IMR-90 (cell line): ENCODE results near the gene STRIP2. TPM values are rescaled to one million over a fixed set of nuclear protein-coding genes. Genes with fewer than 3 reads are reported as not detected.

ENCODE experiments used
- ATAC-seq: fragments of 200-7000 bp; cut with Tn5 transposase; 2 replicates; pipeline ENCODE4 v1.9.1; 2020; ENCODE audit warnings: low read depth, mild to moderate bottlenecking, moderate library complexity
- BruUV-seq: library from RNA; stranded (reverse); fragments of 400-500 nt; replicated peaks from 2 replicates; lab custom pipeline; 2021; lab: Mats Ljungman, UMichigan
- CTCF ChIA-PET: fragments of 300-600 bp; formaldehyde crosslinking; extraction: SDS; loops from one replicate; lab custom pipeline; 2021; ENCODE audit warnings: antibody characterized with exemption; lab: Yijun Ruan, JAX
- POLR2A ChIA-PET: fragments of 300-600 bp; sonication (Branson Sonifier 250); formaldehyde crosslinking; loops from one replicate; lab custom pipeline; 2022; ENCODE audit warnings: antibody characterized with exemption; ENCODE audit not compliant: unreplicated experiment; lab: Charles Lee
- DNase-seq: peaks from one replicate; pipeline ENCODE4 v3.0.0; 2013
- H2AFZ ChIP-seq: replicated peaks from 2 replicates; pipeline ENCODE3; 2013; ENCODE audit warnings: low read length, mild to moderate bottlenecking; ENCODE audit not compliant: poor library complexity
- H2AK5ac ChIP-seq: 2 replicates; pipeline ENCODE4 v1.6.1; 2013; ENCODE audit warnings: low read depth, low read length, inconsistent platforms
- H2AK9ac ChIP-seq: replicated peaks from 2 replicates; pipeline ENCODE3; 2013; ENCODE audit warnings: mild to moderate bottlenecking, low read depth, low read length, moderate library complexity; ENCODE audit not compliant: poor library complexity
- H2BK120ac ChIP-seq: 2 replicates; pipeline ENCODE4 v1.6.1; 2013; ENCODE audit warnings: low read depth, low read length, inconsistent platforms
- H2BK15ac ChIP-seq: 3 replicates; pipeline ENCODE4 v1.6.1; 2013; ENCODE audit warnings: low read depth, low read length, inconsistent platforms
- H2BK20ac ChIP-seq: 2 replicates; pipeline ENCODE4 v1.6.1; 2013; ENCODE audit warnings: low read depth, mild to moderate bottlenecking, inconsistent platforms, low read length, moderate library complexity
- H2BK5ac ChIP-seq: 2 replicates; pipeline ENCODE4 v1.6.1; 2013; ENCODE audit warnings: mild to moderate bottlenecking, low read depth, low read length, inconsistent platforms; ENCODE audit not compliant: poor library complexity, severe bottlenecking
- H3K14ac ChIP-seq: replicated peaks from 2 replicates; pipeline ENCODE4 v1.6.1; 2013; ENCODE audit warnings: low read depth, low read length, inconsistent platforms
- H3K18ac ChIP-seq: 2 replicates; pipeline ENCODE4 v1.6.1; 2013; ENCODE audit warnings: low read depth, low read length, control low read depth
- H3K23ac ChIP-seq: 2 replicates; pipeline ENCODE4 v1.6.1; 2013; ENCODE audit warnings: low read depth, low read length, inconsistent platforms
- H3K27ac ChIP-seq: 2 replicates; pipeline ENCODE4 v1.5.1; 2013; ENCODE audit warnings: mild to moderate bottlenecking, control low read depth, low read length; ENCODE audit not compliant: insufficient read depth
- H3K27me3 ChIP-seq: 2 replicates; pipeline ENCODE4 v1.6.1; 2013; ENCODE audit warnings: low read length; ENCODE audit not compliant: control insufficient read depth, insufficient read depth
- H3K36me3 ChIP-seq: 2 replicates; pipeline ENCODE4 v1.6.1; 2013; ENCODE audit warnings: low read length, mixed read lengths; ENCODE audit not compliant: control insufficient read depth, insufficient read depth
- H3K4ac ChIP-seq: 2 replicates; pipeline ENCODE4 v1.6.1; 2013; ENCODE audit warnings: low read depth, low read length, inconsistent platforms
- H3K4me1 ChIP-seq: 2 replicates; pipeline ENCODE4 v1.6.1; 2013; ENCODE audit warnings: low read length, mixed read lengths; ENCODE audit not compliant: control insufficient read depth, insufficient read depth
- H3K4me2 ChIP-seq: 2 replicates; pipeline ENCODE4 v1.6.1; 2013; ENCODE audit warnings: low read depth, mild to moderate bottlenecking, control low read depth, low read length, moderate library complexity
- H3K4me3 ChIP-seq: 2 replicates; pipeline ENCODE4 v1.5.1; 2013; ENCODE audit warnings: low read depth, mild to moderate bottlenecking, control low read depth, low read length, moderate library complexity; ENCODE audit not compliant: insufficient read depth
- H3K56ac ChIP-seq: 2 replicates; pipeline ENCODE4 v1.6.1; 2013; ENCODE audit warnings: low read length, inconsistent platforms; ENCODE audit not compliant: insufficient read depth; ENCODE audit errors: extremely low read depth
- H3K79me1 ChIP-seq, 2 experiments: 2 replicates each; pipeline ENCODE4 v1.6.1; 2013; ENCODE audit warnings: low read length in 2 of 2, inconsistent platforms in 1 of 2, low read depth in 1 of 2
- H3K9ac ChIP-seq: 2 replicates; pipeline ENCODE4 v1.6.1; 2013; ENCODE audit warnings: low read depth, low read length, control low read depth
- H3K9me1 ChIP-seq: 2 replicates; pipeline ENCODE4 v1.6.1; 2013; ENCODE audit warnings: low read length, inconsistent platforms; ENCODE audit not compliant: insufficient read depth
- H3K9me3 ChIP-seq: 2 replicates; pipeline ENCODE4 v1.6.1; 2013; ENCODE audit warnings: low read length; ENCODE audit not compliant: control insufficient read depth, insufficient read depth
- H4K20me1 ChIP-seq: 2 replicates; pipeline ENCODE4 v1.6.1; 2013; ENCODE audit warnings: low read length, inconsistent platforms; ENCODE audit not compliant: insufficient read depth
- H4K5ac ChIP-seq: 2 replicates; pipeline ENCODE4 v1.6.1; 2013; ENCODE audit warnings: mild to moderate bottlenecking, low read depth, low read length, control low read depth
- H4K8ac ChIP-seq, 2 experiments: 2 replicates each; pipeline ENCODE4 v1.6.1; 2013; ENCODE audit warnings: low read depth in 2 of 2, low read length in 2 of 2, control low read depth in 1 of 2, inconsistent platforms in 1 of 2
- H4K91ac ChIP-seq: 2 replicates; pipeline ENCODE4 v1.6.1; 2013; ENCODE audit warnings: low read depth, low read length, inconsistent platforms; ENCODE audit not compliant: insufficient read depth
- CEBPB ChIP-seq: IDR thresholded peaks from 2 replicates; pipeline ENCODE4 v1.6.1; 2012; ENCODE audit warnings: low read depth, low read length, improper control_type of control experiment
- CHD1 ChIP-seq: IDR thresholded peaks from 2 replicates; pipeline ENCODE4 v1.6.1; 2012; ENCODE audit warnings: low read depth, low read length, improper control_type of control experiment
- MXI1 ChIP-seq: IDR thresholded peaks from 2 replicates; pipeline ENCODE4 v1.6.1; 2012; ENCODE audit warnings: low read depth, mild to moderate bottlenecking, low read length, moderate library complexity, borderline replicate concordance
- WGBS, 2 experiments: methylation state at CpG; one replicate each; pipeline versions ENCODE4 v1.1.5 to v1.1.7; 2013; ENCODE audit warnings: missing lambda C conversion rate in 2 of 2; ENCODE audit not compliant: insufficient read length in 1 of 2; ENCODE audit errors: extremely low coverage in 2 of 2; 5-methylcytosine and 5-hydroxymethylcytosine counted together
- dilution Hi-C: fragments of 300-500 bp; cut with HindIII; formaldehyde crosslinking; loops from one replicate; pipeline ENCODE4 v1.14.3; 2018; ENCODE audit warnings: low sequenced_read_pairs; ENCODE audit not compliant: unreplicated experiment
- in situ Hi-C: fragments of 300-500 bp; cut with MboI; formaldehyde crosslinking; loops from 3 replicates; pipeline ENCODE4 v1.14.3; 2019; ENCODE audit warnings: low sequenced_read_pairs, inconsistent platforms, mixed read lengths
- intact Hi-C: fragments of 100-400 bp; cut with micrococcal nuclease; formaldehyde crosslinking; loops from 2 replicates; pipeline ENCODE4 v1.10.0; 2022
- polyA plus RNA-seq, 3 experiments: library from polyadenylated mRNA; depleted of rRNA; stranded (reverse); fragments of >200 nt; gene quantifications; 2 replicates each; pipeline ENCODE4 v1.2.3, GENCODE V29; 2012; ENCODE audit warnings: low replicate concordance in 1 of 3
- total RNA-seq: library from RNA; depleted of rRNA; stranded (reverse); fragments of >200 nt; gene quantifications from 2 replicates; pipeline ENCODE4 v1.2.3, GENCODE V29; 2012

STRIP2 gene
- total and polyA plus RNA-seq, 2 of the 4 experiments (the other 2 are of a cell fraction): 1.8 to 3.0 TPM

- no peak overlapping the region for H2BK120ac ChIP-seq
- H4K20me1 ChIP-seq: no peaks in the 10 kb centered on the region
- no peaks in the 10 kb centered on the region for H3K36me3 ChIP-seq
- no peak overlapping the region for H4K91ac ChIP-seq
- H3K4ac ChIP-seq: no peak overlapping the region
- no peak overlapping the region for H2BK15ac ChIP-seq
- H3K27ac ChIP-seq: no peak overlapping the region
- in situ Hi-C loops (loop anchor here (25.0 kb wide), 1 partner anchor 532 kb away; no protein-coding TSS in a partner anchor), dilution Hi-C loops (no loop called here), intact Hi-C loops (loop anchor here (5.0 to 10.0 kb wide), 2 partner anchors 345 to 532 kb away; no protein-coding TSS in a partner anchor)
- WGBS, 2 experiments: no CpG with 5 or more reads among the region's 1 CpG
- no peaks in the 10 kb centered on the region for H3K9me1 ChIP-seq
- H3K4me3 ChIP-seq: no peak overlapping the region
- no TSS peak for BruUV-seq
- no peaks in the 10 kb centered on the region for H3K79me1 ChIP-seq
- TF ChIP-seq MXI1 (no peak), CHD1 (no peak), CEBPB (no peak)
- H3K14ac ChIP-seq: no peak overlapping the region
- H3K18ac ChIP-seq: peak overlapping the region; percentile 59; the same call in 1 of the 2 replicates
- ChIA-PET POLR2A (no interaction called here), CTCF (interaction anchor here (0.6 to 1.7 kb wide), 3 partner anchors 14 to 112 kb away, joined by 3 to 5 read pairs (median 4); no protein-coding TSS in a partner anchor)
- no peak overlapping the region for H2BK5ac ChIP-seq
- H2AK5ac ChIP-seq: no peak overlapping the region
- H3K9ac ChIP-seq: no peak overlapping the region
- H3K4me1 ChIP-seq: peaks cover 5% of the 10 kb centered on the region; the same call in 1 of the 2 replicates
- no peak overlapping the region for H3K56ac ChIP-seq
- ATAC-seq: no peak
- H2BK20ac ChIP-seq: no peak overlapping the region; the same call in 1 of the 2 replicates
- no peak overlapping the region for H4K8ac ChIP-seq
- H3K27me3 ChIP-seq: no peaks in the 10 kb centered on the region
- no peaks in the 10 kb centered on the region for H3K9me3 ChIP-seq
- H3K4me2 ChIP-seq: no peak overlapping the region
- no peak overlapping the region for H2AK9ac ChIP-seq
- H2AFZ ChIP-seq: no peak overlapping the region
- H4K5ac ChIP-seq: no peak overlapping the region
- no peak overlapping the region for H3K23ac ChIP-seq
- no peak for DNase-seq
Measured at GRCh38 chr7:129479831-129480230, 45.6 kb downstream of the STRIP2 start.
